ENCODE measurements around the gene HIGD1A.
A peak's percentile ranks its signal among the peaks of the same experiment; 100 is the strongest.

The HIGD1A gene

DNA sequence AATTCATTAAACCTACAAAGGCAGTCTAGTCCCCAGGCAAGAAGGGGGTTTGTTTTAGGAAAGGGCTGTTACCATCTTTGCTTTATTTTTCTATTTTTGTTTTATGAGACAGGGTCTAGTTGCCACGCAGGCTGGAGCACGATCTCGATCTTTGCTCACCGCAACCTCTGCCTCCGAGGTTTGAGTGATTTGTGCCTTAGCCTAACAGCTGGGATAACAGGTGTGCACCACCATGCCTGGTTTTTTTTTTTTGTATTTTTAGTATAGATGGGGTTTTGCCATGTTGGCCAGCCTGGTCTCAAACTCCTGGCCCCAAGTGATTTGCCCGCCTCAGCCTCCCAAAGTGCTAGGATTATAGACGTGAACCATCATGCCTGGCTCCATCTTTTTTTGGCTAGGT, 4.9 kb downstream of the HIGD1A start:
- DNase-seq = no peak

DNA sequence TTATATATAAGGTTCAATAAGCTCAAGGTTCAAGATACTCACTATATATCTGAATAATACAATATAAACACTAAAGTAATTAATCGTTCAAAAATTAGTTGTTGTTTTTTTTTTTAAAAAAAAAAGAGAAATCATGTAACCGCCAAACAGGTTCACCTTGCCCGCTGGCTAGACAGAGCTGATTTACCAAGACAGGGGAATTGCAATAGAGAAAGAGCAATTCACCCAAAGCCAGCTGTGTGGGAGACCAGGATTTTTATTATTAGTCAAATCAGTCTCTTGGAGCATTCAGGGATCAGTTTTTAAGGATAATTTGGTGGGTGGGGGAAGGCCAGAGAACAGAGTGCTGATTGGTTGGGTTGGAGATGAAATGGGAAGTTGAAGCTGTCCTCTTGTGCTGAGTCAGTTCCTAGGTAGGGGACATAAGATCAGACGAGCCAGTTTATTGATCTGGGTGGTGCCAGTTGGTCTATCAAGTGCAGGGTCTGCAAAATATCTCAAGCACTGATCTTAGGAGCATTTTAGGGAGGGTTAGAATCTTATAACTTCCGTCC, 7.9 kb downstream of the HIGD1A start:
- DNase-seq = no peak

DNA sequence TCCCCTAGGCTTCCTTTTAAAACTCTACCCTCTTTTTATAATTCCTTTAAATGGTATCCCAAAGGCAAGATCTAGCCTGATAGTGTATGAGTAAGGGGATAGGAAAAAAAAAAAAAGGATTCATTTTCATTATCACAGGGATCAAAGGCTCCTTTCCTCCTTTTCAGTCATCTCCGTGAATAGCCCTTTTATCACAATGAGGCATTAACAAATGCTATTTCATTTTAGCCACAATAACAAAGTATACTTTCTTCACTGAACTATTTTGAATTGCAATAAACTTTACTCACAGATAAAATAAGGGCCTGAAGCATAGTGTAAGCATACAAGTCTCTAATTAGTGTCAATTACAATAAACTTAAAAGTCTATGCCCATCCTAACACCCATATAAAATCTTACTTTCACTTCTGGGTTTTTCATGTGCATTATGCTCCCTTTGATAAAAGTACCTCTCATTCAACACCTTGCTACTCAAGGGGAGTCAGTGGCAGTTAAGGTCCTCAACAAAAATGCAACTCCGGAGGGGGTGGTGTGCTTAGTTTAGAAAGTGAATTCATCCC, 8.6 kb downstream of the HIGD1A start:
- DNase-seq = no peak

- DNase-seq = no peak
Measured at GRCh38 chr3:42790714-42791229, 13.5 kb downstream of the HIGD1A start.

GRCh38 chr3:42786631-42787030, 17.7 kb downstream of the HIGD1A start:
- DNase-seq = no peak

DNA sequence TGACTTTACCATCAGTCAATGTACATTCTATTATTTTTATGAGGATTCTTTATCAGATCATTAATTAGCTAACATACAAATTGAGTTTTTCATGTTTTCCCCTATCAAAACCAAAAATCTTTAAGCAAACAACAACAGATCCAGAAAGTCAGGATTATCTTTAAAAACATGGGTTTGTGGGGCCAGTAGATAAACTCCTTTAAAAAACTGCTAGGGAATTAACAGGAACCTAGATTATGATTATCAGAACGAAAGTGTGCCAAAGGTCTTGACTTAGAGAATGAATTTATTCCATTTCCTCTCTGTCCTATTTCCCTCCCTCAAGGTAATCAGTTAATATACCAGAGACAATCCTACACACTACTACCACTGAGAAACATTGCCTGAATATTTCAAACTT, 18.1 kb downstream of the HIGD1A start:
- DNase-seq = no peak

GRCh38 chr3:42780892-42781700, 23.2 kb downstream of the HIGD1A start:
- peak; percentile 71 for DNase-seq

GRCh38 chr3:42780398-42780797, 23.9 kb downstream of the HIGD1A start:
- no peak for DNase-seq

- DNase-seq = no peak
Measured at GRCh38 chr3:42778644-42779043, 25.6 kb downstream of the HIGD1A start.

DNA sequence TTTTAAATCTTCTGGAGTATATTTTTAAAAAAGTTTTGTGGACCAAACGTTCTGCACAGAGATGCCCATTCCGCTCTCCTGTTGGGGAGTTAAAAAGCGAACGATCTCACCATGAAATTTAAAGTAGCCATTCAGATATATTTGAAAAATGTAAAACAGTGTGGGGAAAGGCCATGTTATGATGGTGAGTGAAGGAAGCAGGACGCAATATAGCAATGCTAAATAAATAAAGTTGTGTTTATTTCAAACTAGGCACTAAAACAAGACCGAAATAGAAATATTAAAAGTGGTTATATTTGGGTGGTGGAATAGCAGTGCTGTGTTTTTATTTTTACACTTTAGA, 30.9 kb downstream of the HIGD1A start:
- DNase-seq = no peak

- peak; percentile 88 for DNase-seq
Measured at GRCh38 chr3:42772670-42773408, 31.5 kb downstream of the HIGD1A start, which contains the start of gene CCDC13. Gene CCDC13 (minus strand): TSS chr3:42773253. CDS start chr3:42758345, 14,908 bp downstream.

- DNase-seq = no peak
Measured at GRCh38 chr3:42771271-42771670, 33.0 kb downstream of the HIGD1A start.

- DNase-seq = no peak
Measured at GRCh38 chr3:42769477-42770131, 34.7 kb downstream of the HIGD1A start.

- no peak for DNase-seq
Measured at GRCh38 chr3:42764561-42765295, 39.6 kb downstream of the HIGD1A start.

- no peak for DNase-seq
Measured at GRCh38 chr3:42764115-42764514, 40.2 kb downstream of the HIGD1A start.

DNA sequence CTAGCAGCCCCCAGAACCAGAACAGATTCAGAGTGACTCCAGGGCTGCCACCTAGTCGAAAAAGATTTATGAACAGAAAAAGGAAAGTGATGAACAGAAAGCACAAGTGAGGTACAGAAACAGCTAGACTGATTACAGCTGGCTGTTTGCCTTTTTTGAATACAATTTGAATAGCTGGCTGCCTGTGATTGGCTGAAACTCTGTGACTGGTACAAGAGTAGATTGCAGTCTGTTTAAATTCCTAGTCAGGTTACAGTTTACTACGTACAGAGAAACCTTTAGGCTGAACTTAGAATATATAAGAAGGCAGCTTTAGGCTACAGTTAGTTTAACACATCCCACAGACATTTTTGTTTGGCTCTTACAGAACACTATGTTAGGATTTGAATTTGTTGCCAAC, 41.3 kb downstream of the HIGD1A start:
- DNase-seq = no peak

GRCh38 chr3:42762046-42762724, 42.1 kb downstream of the HIGD1A start:
- no peak for DNase-seq

DNA sequence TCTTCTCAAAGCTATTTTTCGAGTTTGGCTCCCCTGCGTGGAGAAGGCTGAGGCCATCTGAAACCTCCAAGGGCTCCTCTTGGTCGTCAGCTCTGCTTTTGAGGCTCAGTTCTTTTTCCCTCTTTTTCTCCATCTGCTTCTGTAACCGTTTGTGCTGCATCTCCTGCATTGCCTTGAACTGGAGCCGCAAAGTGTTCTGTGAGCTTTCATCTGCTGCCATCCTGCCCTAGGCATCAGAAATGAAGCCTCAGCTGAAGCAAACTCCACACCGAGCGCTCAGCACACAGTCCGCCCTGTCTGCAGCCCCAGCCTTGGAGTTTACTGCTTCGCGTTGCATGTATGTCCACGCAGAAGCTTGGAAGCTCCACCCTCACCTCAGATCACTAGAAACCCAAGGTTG, 46.2 kb downstream of the HIGD1A start:
- DNase-seq = no peak

- no peak for DNase-seq
Measured at GRCh38 chr3:42756681-42757213, 47.5 kb downstream of the HIGD1A start.

DNA sequence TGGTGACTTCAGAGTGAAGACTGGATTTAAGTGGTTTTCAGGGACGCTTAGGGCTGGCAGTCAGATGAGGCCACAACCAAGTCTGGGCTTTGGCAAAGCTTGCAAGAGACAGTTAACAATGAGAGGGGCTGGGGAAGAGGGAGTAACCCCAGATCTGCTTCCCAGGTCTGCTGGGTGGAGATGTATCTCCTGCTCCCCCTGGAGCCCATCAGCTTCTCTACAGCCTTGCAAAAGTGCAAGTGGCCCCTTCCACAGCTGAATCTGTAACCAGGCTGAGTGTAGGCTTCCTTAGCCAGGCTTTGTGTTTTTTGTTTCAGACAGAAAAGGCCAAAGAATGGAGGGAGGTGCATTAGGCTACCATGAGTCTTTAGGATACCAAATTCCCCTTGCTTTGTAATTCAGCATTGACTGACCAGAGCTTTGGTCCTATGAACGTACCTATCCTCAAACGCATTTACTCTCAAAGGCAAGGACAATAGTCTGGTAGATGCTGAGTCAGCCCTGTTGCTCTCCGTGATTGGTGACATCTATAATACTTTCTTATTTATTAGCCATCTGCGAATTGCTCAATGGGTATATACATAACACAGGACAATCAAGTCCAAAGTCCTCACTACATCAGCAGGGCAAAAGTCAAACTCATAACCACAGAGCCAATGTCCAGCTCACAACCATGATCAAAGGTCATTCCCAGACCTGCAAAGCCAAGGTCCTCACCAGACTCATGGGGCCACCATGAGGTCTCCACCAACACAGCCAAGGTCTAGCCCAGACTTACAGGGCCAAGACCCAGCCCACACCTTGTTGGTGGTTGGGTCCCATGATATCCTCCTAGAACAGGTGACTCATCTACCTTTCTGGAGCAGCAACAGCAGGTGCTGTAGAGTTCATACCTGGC, 48.4 kb downstream of the HIGD1A start:
- peak; percentile 29 for DNase-seq

Data from fibroblast of skin of scalp (primary cell).